CD4-positive, CD25-positive, alpha-beta regulatory T cell (primary cell): ENCODE results near the gene GGN. TPM values are rescaled to one million over a fixed set of nuclear protein-coding genes. Genes with fewer than 3 reads are reported as not detected.

Experiments
- ATAC-seq, 2 donors: fragments of 150-1000 bp; cut with Tn5 transposase; one replicate each; pipeline ENCODE4 v1.10.0; 2021; ENCODE audit warnings: low read depth in 2 of 2, moderate number of reproducible peaks in 2 of 2, moderate library complexity in 1 of 2
- DNase-seq, 3 donors: peaks; one replicate each; pipeline versions ENCODE4 v3.0.0 to v3.0.0-alpha.2; 2012 to 2022; ENCODE audit warnings: mixed read lengths in 1 of 3
- H3K27ac ChIP-seq: one replicate; pipeline ENCODE4 v1.7.0; 2013; ENCODE audit warnings: mild to moderate bottlenecking, low read length; ENCODE audit not compliant: insufficient read depth, poor library complexity, severe bottlenecking
- H3K27me3 ChIP-seq: one replicate; pipeline ENCODE4 v1.7.0; 2013; ENCODE audit warnings: low read length; ENCODE audit not compliant: control insufficient read depth, insufficient read depth
- H3K36me3 ChIP-seq: one replicate; pipeline ENCODE4 v1.7.0; 2013; ENCODE audit warnings: mild to moderate bottlenecking, low read length, moderate library complexity; ENCODE audit not compliant: control insufficient read depth, insufficient read depth
- H3K4me1 ChIP-seq: 2 replicates; pipeline ENCODE4 v1.7.0; 2013; ENCODE audit warnings: mild to moderate bottlenecking, low read length; ENCODE audit not compliant: insufficient read depth, control insufficient read depth, poor library complexity, severe bottlenecking
- H3K4me3 ChIP-seq: one replicate; pipeline ENCODE4 v1.7.0; 2013; ENCODE audit warnings: low read depth, mild to moderate bottlenecking, low read length, moderate library complexity
- H3K9me3 ChIP-seq, 2 experiments: 1 replicate in 1 of 2; 2 replicates in 1 of 2; pipeline ENCODE4 v1.7.0; 2013; ENCODE audit warnings: low read length in 2 of 2, mild to moderate bottlenecking in 1 of 2, moderate library complexity in 1 of 2; ENCODE audit not compliant: control insufficient read depth in 2 of 2
- H3K27ac Mint-ChIP-seq, 3 donors: one replicate each; pipeline ENCODE4 v1.8.0; 2020 to 2022; ENCODE audit warnings: mild to moderate bottlenecking in 3 of 3, mixed read lengths in 3 of 3, moderate library complexity in 2 of 3
- H3K27me3 Mint-ChIP-seq: one replicate; pipeline ENCODE4 v1.8.0; 2022; ENCODE audit warnings: mild to moderate bottlenecking, mixed read lengths
- H3K36me3 Mint-ChIP-seq: one replicate; pipeline ENCODE4 v1.8.0; 2020; ENCODE audit warnings: mixed read lengths
- H3K4me1 Mint-ChIP-seq, 4 donors: one replicate each; pipeline ENCODE4 v1.8.0; 2020 to 2022; ENCODE audit warnings: mixed read lengths in 4 of 4, mild to moderate bottlenecking in 1 of 4
- H3K4me3 Mint-ChIP-seq, 4 donors: one replicate each; pipeline ENCODE4 v1.8.0; 2020 to 2022; ENCODE audit warnings: mild to moderate bottlenecking in 4 of 4, mixed read lengths in 4 of 4, moderate library complexity in 3 of 4
- H3K9me3 Mint-ChIP-seq, 7 donors: one replicate each; pipeline ENCODE4 v1.8.0; 2020 to 2022; ENCODE audit warnings: mixed read lengths in 7 of 7, mild to moderate bottlenecking in 3 of 7, moderate library complexity in 2 of 7
- polyA plus RNA-seq, 4 donors: library from polyadenylated mRNA; unstranded; fragments of 300-500 nt; fragmentation: Illumina TruSeq; gene quantifications; one replicate each; pipeline ENCODE4 v1.2.3, GENCODE V29; 2021
- total RNA-seq: library from RNA; stranded (reverse); gene quantifications from one replicate; pipeline ENCODE4 v1.2.3, GENCODE V29; 2022

GGN gene, protein sequence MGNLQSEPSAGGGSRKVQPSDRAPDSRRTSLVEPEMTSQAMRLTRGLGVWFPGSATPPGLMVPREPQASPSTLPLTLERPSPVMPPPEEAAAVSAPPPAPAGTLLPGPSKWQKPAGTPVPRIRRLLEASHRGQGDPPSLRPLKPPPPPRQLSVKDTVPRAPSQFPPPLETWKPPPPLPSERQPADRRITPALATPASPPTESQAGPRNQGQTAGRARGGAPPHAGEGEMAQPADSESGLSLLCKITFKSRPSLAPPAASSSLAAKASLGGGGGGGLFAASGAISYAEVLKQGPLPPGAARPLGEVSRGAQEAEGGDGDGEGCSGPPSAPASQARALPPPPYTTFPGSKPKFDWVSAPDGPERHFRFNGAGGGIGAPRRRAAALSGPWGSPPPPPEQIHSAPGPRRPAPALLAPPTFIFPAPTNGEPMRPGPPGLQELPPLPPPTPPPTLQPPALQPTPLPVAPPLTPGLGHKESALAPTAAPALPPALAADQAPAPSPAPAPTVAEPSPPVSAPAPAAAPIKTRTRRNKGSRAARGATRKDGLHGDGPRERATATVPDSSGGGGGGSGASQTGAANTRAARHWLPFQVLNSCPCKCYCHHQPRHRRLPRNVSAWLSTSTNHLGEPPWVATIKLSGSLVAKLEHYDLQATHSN
- total RNA-seq = 0.91 TPM
- polyA plus RNA-seq = not detected

DNA sequence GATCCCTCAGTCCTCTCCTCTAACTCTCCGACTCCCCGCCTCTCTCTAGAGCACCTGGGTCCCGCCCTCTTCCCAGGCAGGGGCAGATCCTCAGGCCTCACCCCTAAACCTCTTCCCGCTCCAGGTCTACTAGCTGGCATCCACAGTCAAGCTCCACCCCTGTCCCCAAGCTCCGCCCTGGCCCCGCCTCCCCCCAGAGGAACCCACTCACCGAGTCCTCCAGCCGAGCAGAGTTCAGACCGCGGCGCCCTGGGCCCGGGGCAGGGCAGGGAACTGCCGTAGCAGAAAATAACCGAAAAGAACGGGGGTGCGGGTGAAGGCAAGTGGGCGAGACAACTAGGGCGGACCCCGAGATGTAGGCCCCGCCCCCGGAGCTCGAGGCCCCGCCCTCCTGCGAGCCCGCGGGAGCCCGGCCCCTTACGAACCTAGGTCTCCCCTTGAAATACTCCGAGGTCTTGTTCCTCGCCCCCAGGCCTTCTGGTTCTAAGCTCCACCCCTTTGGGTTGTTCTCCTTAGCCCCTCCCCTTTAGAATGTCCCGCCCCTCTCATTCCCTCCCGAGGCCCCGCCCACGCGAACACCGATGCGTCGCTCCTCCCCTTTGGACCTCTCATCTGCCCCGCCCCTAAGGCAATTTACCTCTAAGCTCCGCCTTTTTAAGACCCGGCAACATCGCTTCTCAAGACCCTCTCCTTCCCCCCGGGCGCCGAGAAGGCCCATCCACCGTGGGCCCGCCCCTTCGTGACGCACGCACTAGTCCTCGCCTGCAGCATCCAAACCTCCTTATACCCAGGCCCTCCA is at the start of gene GGN:
Gene GGN, minus strand, starts transcription at position 485 of the 799 bp plus-strand sequence. CDS start 773 bp downstream, outside the sequence.
- H3K4me3 ChIP-seq = peak within 1 kb of the TSS; percentile 69
- peaks cover 18% of the 10 kb centered on the region for H3K36me3 ChIP-seq
- Mint-ChIP-seq H3K27ac (peak within 1 kb of the TSS; percentile 94 to 95 (median 94)), H3K4me1 (peaks cover 0 to 23% (median 7%) of the 10 kb centered on the region in 4 donors), H3K36me3 (peaks cover 20% of the 10 kb centered on the region), H3K27me3 (peaks cover 42% of the 10 kb centered on the region), H3K4me3 (peak within 1 kb of the TSS; percentile 89 to 94 (median 92)), H3K9me3 (peaks cover 0 to 2% (median 0%) of the 10 kb centered on the region in 7 donors)
- ATAC-seq (peak; percentile 68 to 74), DNase-seq (peak; percentile 74 to 82 (median 74))
- H3K27me3 ChIP-seq = peaks cover 4% of the 10 kb centered on the region
- H3K9me3 ChIP-seq = no peaks in the 10 kb centered on the region
- no peak within 1 kb of the TSS for H3K27ac ChIP-seq
- H3K4me1 ChIP-seq = peaks cover 39% of the 10 kb centered on the region

DNA sequence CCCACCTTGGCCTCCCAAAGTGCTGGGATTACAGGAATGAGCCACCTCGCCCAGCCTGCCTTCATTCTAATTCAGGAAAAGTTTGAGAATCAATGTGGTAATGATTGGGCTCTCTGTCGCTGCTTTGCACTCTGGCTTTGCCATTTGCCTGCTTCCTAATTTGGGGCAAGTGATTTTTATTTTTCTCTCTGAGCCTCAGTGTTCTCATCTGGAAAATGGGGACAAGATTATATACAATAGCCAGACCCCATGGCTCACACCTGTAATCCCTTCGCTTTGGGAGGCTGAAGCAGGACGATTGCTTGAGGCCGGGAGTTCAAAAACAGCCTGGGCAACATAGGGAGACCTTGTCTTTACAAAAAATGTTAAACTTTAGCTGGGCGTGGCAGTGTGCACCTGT is 49.5 kb upstream of the GGN start:
- Mint-ChIP-seq H3K36me3 (no peaks in the 10 kb centered on the region), H3K9me3 (no peaks in the 10 kb centered on the region), H3K4me3 (no peak overlapping the region), H3K27me3 (no peaks in the 10 kb centered on the region), H3K27ac (no peak overlapping the region), H3K4me1 (peaks cover 4 to 22% (median 7%) of the 10 kb centered on the region in 4 donors)
- DNase-seq = no peak
- Histone ChIP-seq H3K4me3 (no peak overlapping the region), H3K4me1 (peaks cover 6% of the 10 kb centered on the region), H3K9me3 (no peaks in the 10 kb centered on the region), H3K27me3 (no peaks in the 10 kb centered on the region), H3K27ac (no peak overlapping the region), H3K36me3 (no peaks in the 10 kb centered on the region)
- ATAC-seq = no peak

DNA sequence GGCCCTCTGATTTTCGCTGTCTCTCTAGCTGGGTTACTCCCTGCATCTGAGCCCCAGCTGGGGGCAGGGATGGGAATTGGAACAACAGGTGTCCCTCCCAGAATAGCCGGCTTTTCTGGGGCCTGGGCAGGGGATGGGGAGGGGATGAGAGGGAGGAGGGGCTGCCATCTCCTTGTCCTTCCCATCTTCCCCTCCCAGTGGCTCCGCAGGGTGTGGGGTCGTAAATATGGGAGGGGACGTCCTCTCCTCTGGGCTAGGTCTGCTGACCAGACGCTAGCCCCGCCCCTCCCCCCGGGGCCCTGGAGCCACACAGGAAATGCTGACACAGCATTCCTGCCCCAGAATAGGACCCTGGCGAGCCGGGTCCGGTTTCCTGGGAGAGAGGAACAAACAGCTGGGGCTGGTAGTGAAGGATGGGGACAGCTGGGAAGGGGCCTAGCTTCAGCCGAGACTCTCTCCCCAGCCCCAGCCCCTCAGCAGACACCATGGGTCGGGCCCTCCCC is 46.8 kb upstream of the GGN start:
- Mint-ChIP-seq H3K27ac (no peak overlapping the region), H3K4me1 (peaks cover 4 to 23% (median 9%) of the 10 kb centered on the region in 4 donors), H3K4me3 (peak overlapping the region; percentile 49 to 79 (median 75)), H3K36me3 (no peaks in the 10 kb centered on the region), H3K9me3 (no peaks in the 10 kb centered on the region), H3K27me3 (no peaks in the 10 kb centered on the region)
- DNase-seq = no peak
- ATAC-seq = no peak
- H3K27ac ChIP-seq = no peak overlapping the region
- H3K27me3 ChIP-seq = no peaks in the 10 kb centered on the region
- peaks cover 8% of the 10 kb centered on the region for H3K4me1 ChIP-seq
- no peaks in the 10 kb centered on the region for H3K9me3 ChIP-seq
- H3K36me3 ChIP-seq = no peaks in the 10 kb centered on the region
- H3K4me3 ChIP-seq = no peak overlapping the region

DNA sequence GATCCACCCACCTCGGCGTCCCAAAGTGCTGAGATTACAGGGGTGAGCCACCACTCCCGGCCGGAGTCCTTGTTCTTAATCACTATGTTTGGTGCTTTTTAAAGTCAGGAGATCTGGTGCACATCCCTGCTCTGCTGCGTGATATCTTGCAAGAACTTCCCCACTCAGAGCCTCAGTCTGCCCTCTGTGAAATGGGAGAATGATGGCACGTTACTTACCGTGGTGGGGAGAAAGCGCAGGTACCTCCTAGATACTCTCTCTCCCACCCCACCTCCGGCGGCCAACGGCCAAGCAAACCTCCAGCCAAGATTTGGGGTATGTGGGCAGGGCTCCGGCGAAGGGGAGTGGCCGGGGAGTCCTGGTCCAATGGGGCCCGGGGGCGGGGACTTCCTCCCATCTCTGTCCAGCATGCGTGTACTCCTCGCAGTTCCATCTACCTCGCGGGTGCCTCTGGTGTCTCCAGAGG is 45.5 kb upstream of the GGN start, which contains the start of gene RYR1:
Gene RYR1, plus strand, starts transcription at position 424 of the 466 bp plus-strand sequence. CDS start 139 bp downstream, outside the sequence.
- Histone ChIP-seq H3K36me3 (no peaks in the 10 kb centered on the region), H3K4me1 (peaks cover 19% of the 10 kb centered on the region), H3K27ac (no peak within 1 kb of the TSS), H3K27me3 (no peaks in the 10 kb centered on the region), H3K9me3 (no peaks in the 10 kb centered on the region), H3K4me3 (no peak within 1 kb of the TSS)
- Mint-ChIP-seq H3K36me3 (no peaks in the 10 kb centered on the region), H3K4me3 (peak within 1 kb of the TSS; percentile 62 to 79 (median 76)), H3K9me3 (no peaks in the 10 kb centered on the region), H3K27ac (no peak within 1 kb of the TSS), H3K4me1 (peaks cover 11 to 32% (median 19%) of the 10 kb centered on the region in 4 donors), H3K27me3 (no peaks in the 10 kb centered on the region)
- ATAC-seq = peak; percentile 86 to 89
- peak; percentile 40 to 80 (median 53) for DNase-seq

DNA sequence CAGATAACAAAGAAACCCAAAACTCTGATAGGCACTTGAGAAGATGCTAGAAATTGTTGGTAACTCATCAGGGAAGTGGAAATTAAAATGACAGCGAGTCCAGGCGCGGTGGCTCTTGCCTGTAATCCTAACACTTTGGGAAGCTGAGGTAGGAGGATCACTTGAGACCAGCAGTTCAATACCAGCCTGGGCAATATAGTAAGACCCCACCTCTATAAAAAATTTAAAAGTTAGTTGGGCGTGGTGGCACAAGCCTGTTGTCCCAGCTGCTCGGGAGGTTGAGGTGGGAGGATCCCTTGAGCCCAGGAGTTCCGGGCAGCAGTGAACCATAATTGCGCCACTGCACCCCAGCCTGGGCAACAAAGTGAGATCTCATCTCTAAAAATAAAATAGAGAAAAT is 43.1 kb upstream of the GGN start:
- Histone ChIP-seq H3K27ac (no peak overlapping the region), H3K4me1 (peaks cover 31% of the 10 kb centered on the region), H3K36me3 (no peaks in the 10 kb centered on the region), H3K4me3 (no peak overlapping the region), H3K9me3 (no peaks in the 10 kb centered on the region), H3K27me3 (no peaks in the 10 kb centered on the region)
- peaks cover 17 to 51% (median 33%) of the 10 kb centered on the region in 4 donors for H3K4me1 Mint-ChIP-seq
- no peak for DNase-seq
- no peak overlapping the region for H3K4me3 Mint-ChIP-seq
- H3K36me3 Mint-ChIP-seq = no peaks in the 10 kb centered on the region
- H3K27ac Mint-ChIP-seq = no peak overlapping the region
- H3K27me3 Mint-ChIP-seq = no peaks in the 10 kb centered on the region
- ATAC-seq = no peak
- peaks cover 0 to 1% (median 0%) of the 10 kb centered on the region in 7 donors for H3K9me3 Mint-ChIP-seq

DNA sequence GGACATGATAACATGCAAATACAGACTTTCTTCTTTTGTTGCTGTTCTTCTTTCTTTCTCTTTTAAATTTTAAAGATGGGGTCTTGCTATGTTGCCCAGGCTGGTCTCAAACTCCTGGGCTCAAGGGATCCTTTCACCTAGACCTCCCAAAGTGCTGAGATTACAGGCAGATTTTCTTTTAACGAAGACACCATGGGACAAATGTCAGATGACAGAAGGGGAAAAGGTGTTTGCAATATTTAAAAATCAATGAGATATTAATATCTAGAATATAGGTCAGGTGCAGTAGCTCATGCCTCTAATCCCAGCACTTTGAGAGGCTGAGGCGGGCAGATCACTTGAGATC is 42.0 kb upstream of the GGN start:
- H3K27ac Mint-ChIP-seq = peak overlapping the region; percentile 89 to 93 (median 90)
- peak overlapping the region in 1 of 4 donors; percentile 27 for H3K4me3 Mint-ChIP-seq
- Histone ChIP-seq H3K27me3 (no peaks in the 10 kb centered on the region), H3K4me3 (peak overlapping the region; percentile 54), H3K36me3 (no peaks in the 10 kb centered on the region), H3K4me1 (peaks cover 39% of the 10 kb centered on the region), H3K27ac (peak overlapping the region; percentile 5), H3K9me3 (no peaks in the 10 kb centered on the region)
- no peaks in the 10 kb centered on the region for H3K27me3 Mint-ChIP-seq
- H3K9me3 Mint-ChIP-seq = peaks cover 0 to 1% (median 0%) of the 10 kb centered on the region in 7 donors
- no peak for DNase-seq
- ATAC-seq = no peak
- no peaks in the 10 kb centered on the region for H3K36me3 Mint-ChIP-seq
- peaks cover 17 to 53% (median 34%) of the 10 kb centered on the region in 4 donors for H3K4me1 Mint-ChIP-seq
